CD14-positive monocyte (primary cell): ENCODE results near the gene ATG9B. TPM values are rescaled to one million over a fixed set of nuclear protein-coding genes. Genes with fewer than 3 reads are reported as not detected.

Source experiments
- DNase-seq, 3 donors: peaks; one replicate each; pipeline ENCODE4 v3.0.0-alpha.2; 2011 to 2022
- H2AFZ ChIP-seq: 2 replicates; pipeline ENCODE4 v1.6.0; 2012; ENCODE audit warnings: mild to moderate bottlenecking, low read depth, low read length, inconsistent platforms; ENCODE audit not compliant: insufficient read depth, poor library complexity, severe bottlenecking
- H3K27ac ChIP-seq, 2 donors: 1 replicate in 1 of 2; 2 replicates in 1 of 2; pipeline ENCODE4 v1.5.1; 2012 to 2013; ENCODE audit warnings: low read length in 2 of 2, control low read depth in 1 of 2, inconsistent platforms in 1 of 2, low read depth in 1 of 2, mild to moderate bottlenecking in 1 of 2
- H3K27me3 ChIP-seq, 2 donors: one replicate each; pipeline versions ENCODE4 v1.6.0 to v1.6.1; 2011 to 2013; ENCODE audit warnings: low read length in 2 of 2; ENCODE audit not compliant: control insufficient read depth in 2 of 2, insufficient read depth in 2 of 2
- H3K36me3 ChIP-seq, 2 donors: replicated peaks in 1 of 2; 1 replicate in 1 of 2; 2 replicates in 1 of 2; pipeline versions ENCODE4 v1.5.1 to v1.6.1; 2012 to 2013; ENCODE audit warnings: low read length in 2 of 2, control low read depth in 1 of 2, inconsistent platforms in 1 of 2, mild to moderate bottlenecking in 1 of 2; ENCODE audit not compliant: insufficient read depth in 2 of 2, control insufficient read depth in 1 of 2
- H3K4me1 ChIP-seq, 2 donors: 1 replicate in 1 of 2; 2 replicates in 1 of 2; pipeline versions ENCODE4 v1.5.1 to v1.6.1; 2012 to 2013; ENCODE audit warnings: low read length in 2 of 2, control low read depth in 1 of 2, inconsistent platforms in 1 of 2, mild to moderate bottlenecking in 1 of 2, moderate library complexity in 1 of 2; ENCODE audit not compliant: insufficient read depth in 2 of 2, control insufficient read depth in 1 of 2
- H3K4me2 ChIP-seq: replicated peaks from 2 replicates; pipeline ENCODE3; 2012; ENCODE audit warnings: low read length, moderate library complexity, mild to moderate bottlenecking; ENCODE audit not compliant: poor library complexity, severe bottlenecking; ENCODE audit errors: extremely low read depth
- H3K4me3 ChIP-seq, 3 experiments: fragments of 200-600 bp in 1 of 3; sonication (generic) in 1 of 3; replicated peaks in 1 of 3; 1 replicate in 2 of 3; 2 replicates in 1 of 3; pipeline ENCODE4 v1.5.1; 2011 to 2013; ENCODE audit warnings: low read length in 3 of 3, mild to moderate bottlenecking in 3 of 3, control low read depth in 2 of 3, low read depth in 2 of 3, inconsistent platforms in 1 of 3, moderate library complexity in 1 of 3
- H3K79me2 ChIP-seq: 2 replicates; pipeline ENCODE4 v1.6.0; 2012; ENCODE audit warnings: mild to moderate bottlenecking, control low read depth, inconsistent platforms, low read length, moderate library complexity; ENCODE audit not compliant: insufficient read depth
- H3K9ac ChIP-seq: 2 replicates; pipeline ENCODE4 v1.6.0; 2017; ENCODE audit warnings: low read length, mild to moderate bottlenecking; ENCODE audit not compliant: insufficient read depth, poor library complexity, severe bottlenecking
- H3K9me3 ChIP-seq, 2 donors: replicated peaks in 1 of 2; 1 replicate in 1 of 2; 2 replicates in 1 of 2; pipeline versions ENCODE4 v1.5.1 to v1.6.1; 2012 to 2013; ENCODE audit warnings: low read length in 2 of 2, control low read depth in 1 of 2; ENCODE audit not compliant: control insufficient read depth in 1 of 2, insufficient read depth in 1 of 2
- H4K20me1 ChIP-seq: 2 replicates; pipeline ENCODE4 v1.6.0; 2012; ENCODE audit warnings: mild to moderate bottlenecking, low read length, control low read depth, moderate library complexity; ENCODE audit not compliant: insufficient read depth
- H3K27ac Mint-ChIP-seq, 7 donors: one replicate each; pipeline ENCODE4 v1.8.0; 2020; ENCODE audit warnings: mild to moderate bottlenecking in 7 of 7, mixed read lengths in 7 of 7, moderate library complexity in 6 of 7, inconsistent platforms in 2 of 7
- H3K27me3 Mint-ChIP-seq, 3 donors: one replicate each; pipeline ENCODE4 v1.8.0; 2021 to 2022; ENCODE audit warnings: low read depth in 3 of 3, mild to moderate bottlenecking in 3 of 3, mixed read lengths in 3 of 3, moderate library complexity in 3 of 3, inconsistent platforms in 1 of 3
- H3K36me3 Mint-ChIP-seq, 2 donors: one replicate each; pipeline ENCODE4 v1.8.0; 2020; ENCODE audit warnings: mixed read lengths in 2 of 2, inconsistent platforms in 1 of 2, mild to moderate bottlenecking in 1 of 2
- H3K4me1 Mint-ChIP-seq: one replicate; pipeline ENCODE4 v1.8.0; 2020; ENCODE audit warnings: mild to moderate bottlenecking, mixed read lengths
- H3K4me3 Mint-ChIP-seq, 2 donors: one replicate each; pipeline ENCODE4 v1.8.0; 2020; ENCODE audit warnings: mild to moderate bottlenecking in 2 of 2, mixed read lengths in 2 of 2, moderate library complexity in 1 of 2
- H3K9me3 Mint-ChIP-seq, 7 donors: one replicate each; pipeline ENCODE4 v1.8.0; 2020 to 2022; ENCODE audit warnings: mixed read lengths in 7 of 7, mild to moderate bottlenecking in 6 of 7, moderate library complexity in 6 of 7, inconsistent platforms in 2 of 7
- CTCF ChIP-seq: fragments of 200-600 bp; IDR thresholded peaks from one replicate; pipeline ENCODE4 v1.8.0; 2022; ENCODE audit warnings: antibody characterized with exemption, mild to moderate bottlenecking
- WGBS: methylation state at CpG from one replicate; pipeline ENCODE4 v1.1.5; 2013; ENCODE audit warnings: missing lambda C conversion rate; ENCODE audit not compliant: insufficient coverage; 5-methylcytosine and 5-hydroxymethylcytosine counted together
- intact Hi-C, 2 donors: fragments of 100-400 bp; cut with micrococcal nuclease; formaldehyde crosslinking; loops; one replicate each; pipeline versions ENCODE4 v1.15.0 to v1.15.1; 2023
- polyA plus RNA-seq, 3 donors: library from polyadenylated mRNA; depleted of rRNA in 1 of 3; unstranded in 2 of 3; stranded (reverse) in 1 of 3; fragments of 300-500 nt in 2 of 3; fragments of >200 nt in 1 of 3; fragmentation: Illumina TruSeq in 2 of 3; gene quantifications; 1 replicate in 2 of 3; 2 replicates in 1 of 3; pipeline ENCODE4 v1.2.3, GENCODE V29; 2012 to 2021

The ATG9B gene
- polyA plus RNA-seq, 3 donors = 0.21 to 0.30 TPM; not detected in 1

GRCh38 chr7:150968734-150969372 is 55.4 kb downstream of the ATG9B start:
- H2AFZ ChIP-seq = no peak overlapping the region
- 72% methylated on average over 14 of the region's 16 CpGs for WGBS

GRCh38 chr7:150968056-150968733 is 56.1 kb downstream of the ATG9B start:
- DNase-seq = no peak
- no peak overlapping the region for H3K4me2 ChIP-seq
- H3K36me3 ChIP-seq = no peaks in the 10 kb centered on the region
- peaks cover 0 to 18% of the 10 kb centered on the region in 2 donors for H3K27me3 ChIP-seq
- Mint-ChIP-seq H3K4me3 (no peak overlapping the region), H3K27me3 (peaks cover 25 to 65% (median 28%) of the 10 kb centered on the region in 3 donors), H3K4me1 (no peaks in the 10 kb centered on the region), H3K27ac (no peak overlapping the region), H3K9me3 (no peaks in the 10 kb centered on the region), H3K36me3 (no peaks in the 10 kb centered on the region)
- TF ChIP-seq CTCF = no peak
- no peak overlapping the region for H3K4me3 ChIP-seq
- H3K9ac ChIP-seq = no peak overlapping the region
- intact Hi-C loops = no loop called here
- H4K20me1 ChIP-seq = no peaks in the 10 kb centered on the region
- WGBS = 71% methylated on average over 4 of the region's 15 CpGs
- H3K27ac ChIP-seq = no peak overlapping the region
- H3K9me3 ChIP-seq = no peaks in the 10 kb centered on the region
- no peak overlapping the region for H2AFZ ChIP-seq
- H3K4me1 ChIP-seq = no peaks in the 10 kb centered on the region
- no peaks in the 10 kb centered on the region for H3K79me2 ChIP-seq

More at GRCh38 chr7:150968734-150969372, 55.4 kb downstream of the ATG9B start:
- Mint-ChIP-seq H3K4me3 (no peak overlapping the region), H3K4me1 (no peaks in the 10 kb centered on the region), H3K27ac (no peak overlapping the region), H3K36me3 (no peaks in the 10 kb centered on the region), H3K9me3 (no peaks in the 10 kb centered on the region), H3K27me3 (peaks cover 30 to 71% (median 34%) of the 10 kb centered on the region in 3 donors)
- no peak overlapping the region for H3K4me3 ChIP-seq
- H3K9ac ChIP-seq = no peak overlapping the region
- H3K4me2 ChIP-seq = no peak overlapping the region
- H3K9me3 ChIP-seq = no peaks in the 10 kb centered on the region
- TF ChIP-seq CTCF = no peak
- no peak overlapping the region for H3K27ac ChIP-seq
- no peaks in the 10 kb centered on the region for H3K4me1 ChIP-seq
- H3K27me3 ChIP-seq = peaks cover under 1 to 24% of the 10 kb centered on the region in 2 donors
- no peaks in the 10 kb centered on the region for H3K79me2 ChIP-seq
- DNase-seq = no peak
- no peaks in the 10 kb centered on the region for H4K20me1 ChIP-seq
- no peaks in the 10 kb centered on the region for H3K36me3 ChIP-seq
- intact Hi-C loops = no loop called here
